ENCODE measurements around the gene UBXN2A.

UBXN2A gene

GRCh38 chr2:24050041-24050979 lies 110.0 kb downstream of the UBXN2A start:
- peaks cover 12% of the 10 kb centered on the region for H3K79me2 ChIP-seq (ENCODE audit: insufficient read depth, low read length)
- H3K9me2 ChIP-seq (ENCODE audit: low read depth, low read length): no peaks in the 10 kb centered on the region
- H3K4me3 ChIP-seq (ENCODE audit: low read depth, low read length, poor library complexity, severe bottlenecking): peak overlapping the region; percentile 72
- no peaks in the 10 kb centered on the region for H4K20me1 ChIP-seq (ENCODE audit: insufficient read depth, low read length)
- H3K4me2 ChIP-seq (ENCODE audit: low read length): peak overlapping the region; percentile 97
- TF ChIP-seq EZH2 (IDR thresholded peaks at IDR 0.05; ENCODE audit: borderline replicate concordance, low read length) (no peak), CTCF (IDR thresholded peaks at IDR 0.05; ENCODE audit: low read length) (no peak)
- peaks cover 32% of the 10 kb centered on the region for H3K4me1 ChIP-seq (ENCODE audit: insufficient read depth, low read length, severe bottlenecking)
- no peak overlapping the region for H2AFZ ChIP-seq (ENCODE audit: low read length)
- H3K9me3 ChIP-seq (ENCODE audit: low read length): no peaks in the 10 kb centered on the region
- H3K36me3 ChIP-seq (ENCODE audit: insufficient read depth, low read length): no peaks in the 10 kb centered on the region
- H3K9ac ChIP-seq (ENCODE audit: low read length): peak overlapping the region; percentile 61
- H3K27ac ChIP-seq (ENCODE audit: low read depth, low read length, poor library complexity, severe bottlenecking): no peak overlapping the region
- no peaks in the 10 kb centered on the region for H3F3A ChIP-seq (ENCODE audit: insufficient read depth, low read length)
- H3K27me3 ChIP-seq (ENCODE audit: insufficient read depth, low read length): no peaks in the 10 kb centered on the region

GRCh38 chr2:24051833-24052232 lies 111.6 kb downstream of the UBXN2A start:
- no peaks in the 10 kb centered on the region; the same call in 1 of the 2 replicates for H3K36me3 ChIP-seq (ENCODE audit: insufficient read depth, low read length)
- H2AFZ ChIP-seq (ENCODE audit: low read length): no peak overlapping the region
- no peak overlapping the region for H3K4me3 ChIP-seq (ENCODE audit: low read depth, low read length, poor library complexity, severe bottlenecking)
- no peak overlapping the region for H3K9ac ChIP-seq (ENCODE audit: low read length)
- H3K79me2 ChIP-seq (ENCODE audit: insufficient read depth, low read length): peaks cover 2% of the 10 kb centered on the region
- no peaks in the 10 kb centered on the region for H3K9me2 ChIP-seq (ENCODE audit: low read depth, low read length)
- no peaks in the 10 kb centered on the region for H4K20me1 ChIP-seq (ENCODE audit: insufficient read depth, low read length)
- H3F3A ChIP-seq (ENCODE audit: insufficient read depth, low read length): no peaks in the 10 kb centered on the region
- TF ChIP-seq EZH2 (IDR thresholded peaks at IDR 0.05; ENCODE audit: borderline replicate concordance, low read length) (no peak), CTCF (IDR thresholded peaks at IDR 0.05; ENCODE audit: low read length) (no peak)
- H3K4me1 ChIP-seq (ENCODE audit: insufficient read depth, low read length, severe bottlenecking): peaks cover 22% of the 10 kb centered on the region
- no peak overlapping the region for H3K27ac ChIP-seq (ENCODE audit: low read depth, low read length, poor library complexity, severe bottlenecking)
- no peaks in the 10 kb centered on the region for H3K27me3 ChIP-seq (ENCODE audit: insufficient read depth, low read length)
- no peak overlapping the region for H3K4me2 ChIP-seq (ENCODE audit: low read length)
- H3K9me3 ChIP-seq (ENCODE audit: low read length): no peaks in the 10 kb centered on the region

GRCh38 chr2:24052951-24053350 lies 112.7 kb downstream of the UBXN2A start:
- no peak overlapping the region for H3K27ac ChIP-seq (ENCODE audit: low read depth, low read length, poor library complexity, severe bottlenecking)
- no peak overlapping the region for H3K9ac ChIP-seq (ENCODE audit: low read length)
- H3F3A ChIP-seq (ENCODE audit: insufficient read depth, low read length): no peaks in the 10 kb centered on the region
- H3K4me2 ChIP-seq (ENCODE audit: low read length): no peak overlapping the region
- no peaks in the 10 kb centered on the region for H4K20me1 ChIP-seq (ENCODE audit: insufficient read depth, low read length)
- H3K9me2 ChIP-seq (ENCODE audit: low read depth, low read length): no peaks in the 10 kb centered on the region
- no peaks in the 10 kb centered on the region for H3K9me3 ChIP-seq (ENCODE audit: low read length)
- H3K79me2 ChIP-seq (ENCODE audit: insufficient read depth, low read length): no peaks in the 10 kb centered on the region
- H3K4me3 ChIP-seq (ENCODE audit: low read depth, low read length, poor library complexity, severe bottlenecking): no peak overlapping the region
- TF ChIP-seq EZH2 (IDR thresholded peaks at IDR 0.05; ENCODE audit: borderline replicate concordance, low read length) (no peak), CTCF (IDR thresholded peaks at IDR 0.05; ENCODE audit: low read length) (no peak)
- H3K4me1 ChIP-seq (ENCODE audit: insufficient read depth, low read length, severe bottlenecking): peaks cover 16% of the 10 kb centered on the region
- no peak overlapping the region for H2AFZ ChIP-seq (ENCODE audit: low read length)
- H3K36me3 ChIP-seq (ENCODE audit: insufficient read depth, low read length): no peaks in the 10 kb centered on the region; the same call in 1 of the 2 replicates
- no peaks in the 10 kb centered on the region for H3K27me3 ChIP-seq (ENCODE audit: insufficient read depth, low read length)

Data from OCI-LY1 (cell line).